ENCODE data around the gene IFNA14.
"Not testable (repeated sequence)": the region's sequence is repeated elsewhere in the genome, so short reads cannot be mapped to it uniquely, and the experiment has no call there.

Gene IFNA14

GRCh38 chr9:21213411-21214326 lies 26.1 kb downstream of the IFNA14 start:
- DNase-seq: not testable (repeated sequence)

DNA sequence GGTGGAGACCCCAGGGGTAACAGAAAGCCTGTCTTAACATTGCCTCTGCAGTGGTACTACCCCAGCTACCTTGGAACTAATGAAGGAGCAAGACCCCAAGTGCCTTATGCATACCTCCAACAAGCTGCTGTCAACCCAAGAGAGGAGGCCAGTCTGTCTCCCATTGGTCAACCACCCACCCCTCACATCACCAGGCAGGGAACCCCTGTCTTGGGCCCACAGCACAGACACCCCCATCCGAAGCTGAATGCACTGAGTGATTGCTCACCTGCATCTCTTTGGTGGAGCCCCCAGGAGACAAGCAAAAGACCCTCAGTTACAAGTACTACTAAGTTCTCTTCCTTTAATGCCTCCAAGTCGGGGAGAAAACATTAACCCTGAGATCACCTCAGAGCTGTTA lies 27.6 kb downstream of the IFNA14 start:
- DNase-seq: not testable (repeated sequence)

- not testable (repeated sequence) for DNase-seq
Measured at GRCh38 chr9:21210782-21211181, 29.0 kb downstream of the IFNA14 start.

DNA sequence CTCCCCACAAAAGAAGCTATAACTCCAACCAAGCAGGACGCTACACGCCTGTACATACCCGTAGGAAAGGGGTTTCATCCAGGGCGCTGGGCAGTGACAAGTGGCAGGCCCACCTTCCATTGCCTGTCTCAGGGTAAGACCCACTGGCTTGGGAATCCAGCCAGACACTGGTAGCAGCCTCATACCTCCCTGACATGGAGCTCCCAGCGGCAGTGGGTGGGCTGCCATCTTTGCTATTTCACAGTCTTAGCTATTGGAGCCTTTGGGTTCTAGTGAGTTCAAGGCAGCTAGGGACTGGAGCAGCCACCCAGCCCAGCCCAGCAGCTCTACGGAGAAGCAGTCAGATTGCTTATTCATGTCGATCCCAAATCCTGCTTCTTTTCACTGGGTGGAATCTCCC lies 29.5 kb downstream of the IFNA14 start:
- no peak for DNase-seq

DNA sequence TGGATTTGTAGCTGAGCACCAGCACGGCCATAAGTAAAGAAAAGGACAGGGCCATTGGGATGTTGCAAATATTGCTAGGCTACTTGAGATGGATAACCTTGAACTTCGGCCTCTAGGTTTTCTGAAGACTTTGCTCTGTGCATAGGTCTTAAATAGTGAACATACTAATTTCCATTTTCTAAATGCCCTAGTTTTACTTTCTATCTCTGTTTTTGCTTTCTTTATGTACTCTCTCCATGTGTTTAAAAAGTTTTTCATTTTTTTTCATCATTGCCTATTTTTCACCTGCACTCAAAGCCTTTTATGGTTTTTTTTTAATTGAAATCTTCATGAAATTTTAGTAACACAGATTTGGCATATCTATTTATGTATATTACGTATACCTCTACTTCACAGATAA lies 32.8 kb downstream of the IFNA14 start, which contains the start of gene IFNA10:
TSS of gene IFNA10 (minus strand) at position 101 of the 400 bp plus-strand sequence. CDS start at position 55, 46 bp downstream.
- DNase-seq: not testable (repeated sequence)

DNA sequence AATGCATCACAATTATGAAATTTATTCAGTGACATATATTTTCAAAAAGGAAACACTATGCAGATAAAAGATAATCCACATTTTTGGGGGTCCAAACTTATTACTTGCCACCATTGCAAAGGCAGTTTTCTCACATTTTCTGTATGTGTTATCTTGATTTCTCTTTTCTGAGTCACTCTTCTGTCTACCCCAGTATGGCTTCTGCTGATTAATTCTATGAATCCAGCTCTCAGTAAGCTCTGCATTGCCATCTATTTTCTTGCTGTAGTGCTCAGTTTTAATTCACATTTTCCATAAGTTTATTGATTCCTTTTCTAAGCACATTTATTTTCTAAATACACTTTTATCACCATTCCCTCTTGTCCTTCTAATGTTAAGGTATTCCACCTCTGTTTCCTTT lies 34.6 kb downstream of the IFNA14 start:
- no peak for DNase-seq

DNA sequence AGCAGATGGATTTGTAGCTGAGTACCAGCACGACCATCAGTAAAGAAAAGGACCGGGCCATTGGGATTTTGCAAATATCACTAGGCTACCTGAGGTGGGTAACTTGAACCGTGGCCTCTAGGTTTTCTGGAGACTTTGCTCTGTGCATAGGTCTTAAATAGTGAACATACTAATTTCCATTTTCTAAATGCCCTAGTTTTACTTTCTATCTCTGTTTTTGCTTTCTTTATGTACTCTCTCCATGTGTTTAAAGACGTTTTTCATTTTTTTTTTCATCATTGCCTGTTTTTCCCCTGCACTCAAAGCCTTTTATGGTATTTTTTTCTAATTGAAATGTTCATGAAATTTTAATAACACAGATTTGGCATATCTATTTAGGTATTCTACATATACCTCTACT lies 37.7 kb downstream of the IFNA14 start, which contains the start of gene IFNA7:
TSS of gene IFNA7 (minus strand) at position 101 of the 400 bp plus-strand sequence. CDS start at position 61, 40 bp downstream.
- DNase-seq: not testable (repeated sequence)

- DNase-seq: not testable (repeated sequence)
Measured at GRCh38 chr9:21194867-21195776, 44.7 kb downstream of the IFNA14 start.
